Measurements from ENCODE around the gene LGALS9C. TPM values are rescaled to one million over a fixed set of nuclear protein-coding genes. Genes with fewer than 3 reads are reported as not detected.
"Not testable (repeated sequence)": the region's sequence is repeated elsewhere in the genome, so short reads cannot be mapped to it uniquely, and the experiment has no call there.

Gene LGALS9C
- total and polyA plus RNA-seq, 9 donors, result 0.12 TPM; not detected in 8

- H3K4me3 ChIP-seq; intact Hi-C loops (cut with DNase I); H3K27ac ChIP-seq; H3K9me3 ChIP-seq; H3K27me3 ChIP-seq; DNase-seq; H3K36me3 ChIP-seq; H3K4me1 ChIP-seq (ENCODE audit: insufficient read depth): not testable (repeated sequence)
- 19% methylated on average over 1 of the region's 5 CpGs; no CpG with 5 or more reads in 2 of the 3 donors for WGBS, 3 donors
These were observed 26.6 kb downstream of the LGALS9C start for GRCh38 chr17:18503221-18503620.

GRCh38 chr17:18507729-18508128, 31.1 kb downstream of the LGALS9C start:
- intact Hi-C loops (cut with DNase I); H3K4me3 ChIP-seq: not testable (repeated sequence)

GRCh38 chr17:18508667-18509066, 32.1 kb downstream of the LGALS9C start:
- H3K27me3 ChIP-seq; H3K4me1 ChIP-seq (ENCODE audit: insufficient read depth); H3K4me3 ChIP-seq; H3K9me3 ChIP-seq; DNase-seq; H3K27ac ChIP-seq; intact Hi-C loops (cut with DNase I); H3K36me3 ChIP-seq: not testable (repeated sequence)
- 72 to 85% (median 83%) methylated on average over 3 of the region's 3 CpGs for WGBS, 3 donors

More at GRCh38 chr17:18507729-18508128, 31.1 kb downstream of the LGALS9C start:
- 76 to 90% (median 88%) methylated on average over 1 to 5 of the region's 9 CpGs for WGBS, 3 donors
- DNase-seq; H3K27me3 ChIP-seq; H3K36me3 ChIP-seq; H3K27ac ChIP-seq; H3K9me3 ChIP-seq; H3K4me1 ChIP-seq (ENCODE audit: insufficient read depth): not testable (repeated sequence)

DNA sequence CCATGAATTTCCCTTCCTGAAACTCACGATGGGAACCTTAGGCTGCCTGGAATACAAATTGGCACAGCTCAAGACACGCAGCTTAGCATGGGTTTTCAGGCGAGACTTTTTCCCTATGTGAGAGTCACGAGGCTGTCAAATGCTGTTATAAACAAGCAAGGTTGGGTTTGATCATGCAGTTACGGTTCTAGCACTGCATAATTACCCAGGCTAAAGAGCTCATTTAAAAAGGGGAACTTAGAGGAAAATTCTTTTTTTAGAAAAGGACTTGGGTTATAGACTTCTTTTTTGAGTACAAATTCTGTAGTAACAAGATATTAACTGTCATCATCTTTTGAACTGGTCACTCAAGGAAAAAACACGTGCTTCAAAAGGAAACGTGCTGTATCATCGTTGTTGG, 44.5 kb downstream of the LGALS9C start:
- H3K9me3 ChIP-seq; DNase-seq; H3K4me3 ChIP-seq; H3K4me1 ChIP-seq (ENCODE audit: insufficient read depth); H3K36me3 ChIP-seq; H3K27ac ChIP-seq; H3K27me3 ChIP-seq; intact Hi-C loops (cut with DNase I): not testable (repeated sequence)
- WGBS, 3 donors, result 73 to 82% methylated on average over 7 of the region's 8 CpGs; no CpG with 5 or more reads in 1 of the 3 donors

DNA sequence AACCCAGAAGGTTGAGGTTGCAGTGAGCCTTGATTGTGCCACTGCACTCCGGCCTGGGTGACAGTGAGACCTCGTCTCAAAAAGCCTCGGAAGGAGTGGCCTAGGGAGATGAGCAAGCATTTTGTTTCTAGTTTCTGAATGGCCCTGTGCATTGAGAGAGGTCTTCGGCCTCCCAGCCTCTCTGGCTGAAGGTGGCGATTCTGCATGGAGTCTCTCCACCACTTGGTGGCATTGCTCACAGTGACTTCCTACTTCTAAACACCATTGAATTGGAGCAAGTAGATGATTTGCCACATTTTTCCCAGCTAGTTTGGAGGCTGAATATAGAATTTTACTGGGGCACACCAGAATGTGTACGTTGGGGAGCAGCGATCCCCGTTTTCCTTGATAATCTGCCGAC, 48.4 kb downstream of the LGALS9C start:
- H3K9me3 ChIP-seq; H3K4me1 ChIP-seq (ENCODE audit: insufficient read depth); H3K27me3 ChIP-seq; H3K4me3 ChIP-seq; H3K27ac ChIP-seq; DNase-seq; intact Hi-C loops (cut with DNase I); H3K36me3 ChIP-seq: not testable (repeated sequence)
- WGBS, 3 donors, result 85 to 90% (median 86%) methylated on average over 7 of the region's 9 CpGs

DNA sequence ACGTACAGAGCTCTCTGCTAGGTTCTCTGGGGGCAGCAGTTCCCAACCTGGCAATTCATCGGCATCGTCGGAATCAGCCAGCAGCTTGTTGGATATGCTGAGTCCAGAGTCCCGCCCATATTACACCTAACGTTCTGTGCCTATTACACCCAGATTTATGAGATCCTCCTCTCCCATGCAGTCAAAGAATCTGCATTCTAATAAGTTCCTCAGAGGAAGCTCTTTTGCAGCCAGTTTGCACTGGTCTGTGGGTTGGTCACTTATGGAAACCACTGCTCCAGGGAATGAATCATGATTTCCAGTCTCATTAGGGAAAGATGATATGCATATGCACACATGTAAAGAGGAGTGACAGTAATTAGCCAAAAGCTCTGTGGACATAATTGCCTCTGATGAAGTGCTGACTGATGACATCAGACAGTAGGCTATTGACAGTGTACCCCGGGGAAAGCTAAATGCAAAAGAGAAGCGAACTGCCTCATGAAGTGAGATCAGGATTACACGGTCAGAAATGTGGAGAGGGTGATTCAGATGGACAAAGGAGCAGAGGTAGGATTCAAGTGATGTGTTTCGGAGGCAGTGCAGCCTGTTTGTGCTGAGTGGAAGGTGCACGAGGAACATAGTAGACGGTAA, 49.7 kb downstream of the LGALS9C start:
- DNase-seq; H3K27me3 ChIP-seq; H3K4me1 ChIP-seq (ENCODE audit: insufficient read depth); H3K9me3 ChIP-seq; H3K27ac ChIP-seq; intact Hi-C loops (cut with DNase I); H3K36me3 ChIP-seq; H3K4me3 ChIP-seq: not testable (repeated sequence)
- 79 to 88% (median 80%) methylated on average over 1 to 7 of the region's 12 CpGs for WGBS, 3 donors

DNA sequence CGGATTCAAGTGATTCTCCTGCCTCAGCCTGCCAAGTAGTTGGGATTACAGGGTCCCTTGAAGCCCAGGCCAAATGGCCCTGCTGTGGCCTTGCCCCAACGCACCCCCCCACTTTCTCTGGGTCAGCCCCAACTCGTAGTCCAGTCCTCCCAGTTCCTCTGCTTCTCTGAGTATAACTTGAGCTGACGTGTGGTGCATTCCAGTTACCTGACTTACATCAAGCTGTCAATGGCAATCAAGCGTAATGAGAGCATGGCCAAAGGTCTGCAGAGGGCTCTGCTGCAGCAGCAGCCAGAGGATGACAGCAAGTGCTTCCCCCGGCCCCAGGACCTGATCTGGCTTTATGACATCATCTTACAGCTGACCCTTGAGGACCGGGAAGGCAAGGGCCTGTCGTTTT, 50.8 kb downstream of the LGALS9C start:
- H3K36me3 ChIP-seq; H3K27me3 ChIP-seq; H3K4me3 ChIP-seq; intact Hi-C loops (cut with DNase I); H3K4me1 ChIP-seq (ENCODE audit: insufficient read depth); H3K9me3 ChIP-seq; DNase-seq; H3K27ac ChIP-seq: not testable (repeated sequence)
- 53 to 62% (median 55%) methylated on average over 6 to 8 of the region's 8 CpGs for whole genome bisulfite sequencing, 3 donors

GRCh38 chr17:18528435-18528834, 51.8 kb downstream of the LGALS9C start:
- H3K27me3 ChIP-seq; H3K9me3 ChIP-seq; H3K27ac ChIP-seq; DNase-seq; H3K4me3 ChIP-seq; intact Hi-C loops (cut with DNase I); H3K36me3 ChIP-seq; H3K4me1 ChIP-seq (ENCODE audit: insufficient read depth): not testable (repeated sequence)
- WGBS, 3 donors, result 55 to 98% (median 93%) methylated on average over 2 to 4 of the region's 6 CpGs

DNA sequence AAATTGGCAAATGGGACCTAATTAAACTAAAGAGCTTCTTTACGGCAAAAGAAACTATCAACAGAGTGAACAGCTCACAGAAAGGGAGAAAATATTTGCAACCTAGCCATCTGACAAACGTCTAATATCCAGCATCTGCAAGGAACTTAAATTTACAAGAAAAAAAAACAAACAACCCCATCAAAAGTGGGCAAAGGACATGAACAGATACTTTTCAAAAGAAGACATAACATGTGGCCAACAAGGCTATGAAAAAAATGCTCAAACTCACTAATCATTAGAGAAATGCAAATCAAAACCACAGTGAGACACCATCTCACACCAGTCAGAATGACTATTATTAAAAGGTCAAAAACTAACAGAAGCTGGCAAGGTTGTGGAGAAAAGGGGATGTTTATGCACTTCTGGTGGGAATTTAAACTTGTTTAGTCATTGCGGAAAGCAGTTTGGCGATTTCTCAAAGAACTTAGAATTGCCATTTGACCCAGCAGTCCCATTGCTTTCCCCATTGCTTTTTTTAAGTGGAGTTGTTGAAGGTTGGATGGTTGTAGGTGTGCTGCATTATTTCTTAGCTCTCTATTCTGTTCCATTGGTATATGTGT, 52.4 kb downstream of the LGALS9C start:
- H3K4me1 ChIP-seq (ENCODE audit: insufficient read depth); H3K4me3 ChIP-seq; intact Hi-C loops (cut with DNase I); H3K36me3 ChIP-seq; DNase-seq; H3K9me3 ChIP-seq; H3K27me3 ChIP-seq; H3K27ac ChIP-seq: not testable (repeated sequence)
- 58 to 75% (median 73%) methylated on average over 4 of the region's 4 CpGs for WGBS, 3 donors

DNA sequence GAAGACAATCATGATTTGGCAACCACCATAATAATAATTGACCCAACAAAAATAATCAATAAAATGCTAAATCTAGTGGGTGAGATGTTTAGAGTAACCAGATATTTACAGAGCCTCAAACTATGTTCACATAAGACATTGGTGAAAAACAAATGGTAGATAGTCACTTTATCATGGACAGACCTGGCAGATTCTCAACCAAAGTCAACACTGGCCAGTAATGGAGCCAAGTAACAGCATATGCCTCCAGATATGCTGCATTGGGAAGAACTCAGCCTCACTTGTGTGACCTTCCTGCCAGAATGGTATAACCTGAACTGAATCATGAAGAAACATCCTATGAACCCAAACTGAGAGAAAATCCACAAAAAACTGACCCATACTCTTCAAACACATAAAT, 53.8 kb downstream of the LGALS9C start:
- H3K9me3 ChIP-seq; H3K27me3 ChIP-seq; H3K4me3 ChIP-seq; intact Hi-C loops (cut with DNase I); H3K36me3 ChIP-seq; DNase-seq; H3K4me1 ChIP-seq (ENCODE audit: insufficient read depth); H3K27ac ChIP-seq: not testable (repeated sequence)

DNA sequence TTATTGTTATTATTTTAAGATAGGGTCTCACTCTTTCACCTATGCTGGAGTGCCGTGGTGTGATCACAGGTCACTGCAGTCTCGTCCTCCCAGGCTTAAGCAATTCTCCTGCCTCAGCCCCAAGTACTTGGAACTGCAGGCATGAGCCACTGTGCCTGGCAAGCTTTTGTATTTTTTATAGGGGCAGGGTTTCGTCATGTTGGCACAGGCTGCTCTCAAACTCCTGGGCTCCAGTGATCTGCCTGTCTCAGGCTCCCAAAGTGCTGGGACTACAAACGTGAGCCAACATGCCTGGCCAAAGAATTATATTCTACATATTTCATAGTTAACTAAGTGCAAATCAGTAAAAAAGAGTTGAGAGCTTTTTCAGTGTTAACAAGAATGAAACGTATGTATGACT, 65.6 kb downstream of the LGALS9C start:
- intact Hi-C loops (cut with DNase I); H3K4me1 ChIP-seq (ENCODE audit: insufficient read depth): not testable (repeated sequence)

DNA sequence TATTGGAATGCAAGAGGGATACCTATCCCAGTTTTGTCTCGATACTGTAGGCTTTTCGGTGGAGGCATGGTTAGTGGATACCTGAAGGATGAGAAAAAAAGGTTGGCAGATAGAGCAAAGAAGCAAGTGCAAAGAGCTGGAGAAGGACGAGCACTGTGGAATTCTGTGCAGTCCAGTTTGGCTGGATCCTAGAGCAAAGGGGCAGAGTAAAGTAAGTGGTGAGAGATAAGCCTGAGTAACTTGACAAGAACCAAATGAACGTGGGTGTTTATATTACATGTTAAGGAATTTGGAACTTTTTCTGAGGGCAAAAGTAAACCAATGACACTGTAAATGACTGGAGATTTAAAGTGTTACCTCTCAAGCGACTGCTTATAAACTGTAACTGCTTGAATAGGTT, 66.3 kb downstream of the LGALS9C start:
- H3K36me3 ChIP-seq; intact Hi-C loops (cut with DNase I); H3K27ac ChIP-seq; H3K9me3 ChIP-seq; H3K4me3 ChIP-seq; DNase-seq; H3K4me1 ChIP-seq (ENCODE audit: insufficient read depth); H3K27me3 ChIP-seq: not testable (repeated sequence)
- 61 to 70% (median 62%) methylated on average over 4 to 5 of the region's 5 CpGs for WGBS, 3 donors

More for the DNA sequence above, 65.6 kb downstream of the LGALS9C start:
- WGBS, 3 donors, result 64 to 74% (median 67%) methylated on average over 4 to 5 of the region's 5 CpGs
- DNase-seq, H3K27ac ChIP-seq, H3K9me3 ChIP-seq, H3K36me3 ChIP-seq, H3K4me3 ChIP-seq, H3K27me3 ChIP-seq: not testable (repeated sequence)

All from ovary (tissue), 9 donors.